GM12878 (cell line): Measurements from ENCODE around the gene VCL. TPM values are rescaled to one million over a fixed set of nuclear protein-coding genes. Genes with fewer than 3 reads are reported as not detected.

ENCODE experiments used
- ATAC-seq: fragments of 200-7000 bp; cut with Tn5 transposase; 3 replicates; pipeline ENCODE4 v1.9.1; 2020; ENCODE audit warnings: mild to moderate bottlenecking, moderate library complexity
- BruUV-seq: library from RNA; stranded (reverse); fragments of 400-500 nt; replicated peaks from 2 replicates; lab custom pipeline; 2021; lab: Mats Ljungman, UMichigan
- CTCF ChIA-PET: fragments of 300-600 bp; sonication (Branson Sonifier 250); formaldehyde crosslinking; extraction: SDS; loops from one replicate; lab custom pipeline; 2021; ENCODE audit warnings: inconsistent platforms; lab: Yijun Ruan, JAX
- POLR2A ChIA-PET: fragments of 350-600 bp; formaldehyde crosslinking; extraction: SDS; loops from one replicate; lab custom pipeline; 2021; ENCODE audit warnings: inconsistent platforms; lab: Charles Lee
- RAD21 ChIA-PET: fragments of 300-600 bp; sonication (Branson Sonifier 250); formaldehyde crosslinking; loops from one replicate; lab custom pipeline; 2023; ENCODE audit warnings: antibody characterized with exemption; ENCODE audit not compliant: unreplicated experiment; lab: Charles Lee
- SMC1A ChIA-PET: fragments of 300-600 bp; sonication (Branson Sonifier 250); formaldehyde crosslinking; loops from one replicate; lab custom pipeline; 2023; ENCODE audit not compliant: unreplicated experiment, uncharacterized antibody; lab: Charles Lee
- DNase-seq: peaks from one replicate; pipeline ENCODE4 v3.0.0-alpha.2; 2011; ENCODE audit warnings: low read depth, low spot score
- FAIRE-seq: peaks from 3 replicates; lab custom pipeline; 2011; peaks lifted over from hg19 to GRCh38; lab: Jason Lieb, UNC
- H2AFZ ChIP-seq: 2 replicates; pipeline ENCODE4 v1.6.0; 2011; ENCODE audit warnings: low read depth, low read length, control low read depth; ENCODE audit not compliant: control insufficient read depth
- H3K27ac ChIP-seq: 2 replicates; pipeline ENCODE4 v1.5.1; 2011; ENCODE audit warnings: control low read depth; ENCODE audit not compliant: control insufficient read depth, insufficient read depth
- H3K27me3 ChIP-seq, 2 experiments: replicated peaks in 1 of 2; 2 replicates each; pipeline versions ENCODE4 v1.6.0 to v1.6.1; 2011; ENCODE audit warnings: low read length in 1 of 2; ENCODE audit not compliant: control insufficient read depth in 2 of 2, insufficient read depth in 2 of 2
- H3K36me3 ChIP-seq, 2 experiments: 2 replicates each; pipeline ENCODE4 v1.5.1; 2011; ENCODE audit warnings: low read length in 1 of 2; ENCODE audit not compliant: control insufficient read depth in 2 of 2, insufficient read depth in 2 of 2
- H3K4me1 ChIP-seq: 2 replicates; pipeline ENCODE4 v1.6.1; 2011; ENCODE audit warnings: mild to moderate bottlenecking, low read length, moderate library complexity, mixed read lengths; ENCODE audit not compliant: control insufficient read depth, insufficient read depth
- H3K4me2 ChIP-seq: 2 replicates; pipeline ENCODE4 v1.6.0; 2011; ENCODE audit warnings: control low read depth; ENCODE audit not compliant: control insufficient read depth, insufficient read depth
- H3K4me3 ChIP-seq: fragments of 200-600 bp; sonication (generic); 2 replicates; pipeline ENCODE4 v1.5.1; 2016
- H3K79me2 ChIP-seq: 2 replicates; pipeline ENCODE4 v1.6.0; 2011; ENCODE audit warnings: low read length; ENCODE audit not compliant: control insufficient read depth, insufficient read depth
- H3K9ac ChIP-seq: 2 replicates; pipeline ENCODE4 v1.8.0; 2011; ENCODE audit warnings: low read length, control low read depth, mixed read lengths; ENCODE audit not compliant: control insufficient read depth, insufficient read depth
- H3K9me3 ChIP-seq: replicated peaks from 3 replicates; pipeline ENCODE4 v1.5.1; 2011; ENCODE audit warnings: mild to moderate bottlenecking, low read length; ENCODE audit not compliant: control insufficient read depth, insufficient read depth
- H4K20me1 ChIP-seq: 2 replicates; pipeline ENCODE4 v1.6.0; 2011; ENCODE audit not compliant: control insufficient read depth, insufficient read depth
- BHLHE40 ChIP-seq, 2 experiments: fragments of 450-650 bp in 1 of 2; IDR thresholded peaks; 2 replicates each; pipeline ENCODE4 v1.6.1; 2011 to 2017; ENCODE audit warnings: low read depth in 2 of 2, borderline replicate concordance in 1 of 2, improper control_type of control experiment in 1 of 2, low read length in 1 of 2, mild to moderate bottlenecking in 1 of 2
- CREM ChIP-seq: IDR thresholded peaks from 2 replicates; pipeline ENCODE4 v1.6.1; 2014; ENCODE audit warnings: antibody characterized with exemption, low read depth
- HDAC2 ChIP-seq: fragments of 200-600 bp; sonication (generic); IDR thresholded peaks from 2 replicates; pipeline ENCODE4 v1.6.1; 2017
- MEF2B ChIP-seq: fragments of 450-650 bp; IDR thresholded peaks from 2 replicates; pipeline ENCODE4 v1.6.1; 2018; ENCODE audit warnings: mild to moderate bottlenecking, moderate library complexity; ENCODE audit not compliant: partially characterized antibody, poor library complexity, severe bottlenecking
- NBN ChIP-seq: fragments of 450-650 bp; IDR thresholded peaks from 2 replicates; pipeline ENCODE4 v1.6.1; 2016
- POLR2AphosphoS2 ChIP-seq: IDR thresholded peaks from 2 replicates; pipeline ENCODE4 v1.6.1; 2011; ENCODE audit warnings: low read depth, mild to moderate bottlenecking, low read length, improper control_type of control experiment, moderate library complexity
- RAD21 ChIP-seq: IDR thresholded peaks from 2 replicates; pipeline ENCODE4 v1.6.1; 2011; ENCODE audit warnings: mild to moderate bottlenecking, low read depth, low read length, moderate library complexity; ENCODE audit not compliant: insufficient read depth
- RBBP5 ChIP-seq: fragments of 200-600 bp; sonication (generic); conservative IDR thresholded peaks from 2 replicates; pipeline ENCODE4 v1.6.1; 2016
- SIX5 ChIP-seq: IDR thresholded peaks from 2 replicates; pipeline ENCODE4 v1.6.1; 2011; ENCODE audit warnings: mild to moderate bottlenecking, low read depth, low read length, moderate library complexity; ENCODE audit not compliant: severe bottlenecking
- SPI1 ChIP-seq: IDR thresholded peaks from 2 replicates; pipeline ENCODE4 v1.6.1; 2011; ENCODE audit warnings: low read depth, mild to moderate bottlenecking, low read length, moderate library complexity, borderline replicate concordance; ENCODE audit not compliant: insufficient read depth
- SUPT20H ChIP-seq: IDR thresholded peaks from 2 replicates; pipeline ENCODE4 v1.6.1; 2011; ENCODE audit warnings: low read depth, mild to moderate bottlenecking, low read length, moderate library complexity, borderline replicate concordance; ENCODE audit not compliant: control insufficient read depth
- TARDBP ChIP-seq: IDR thresholded peaks from 2 replicates; pipeline ENCODE4 v1.6.1; 2016; ENCODE audit warnings: borderline replicate concordance
- ZBED1 ChIP-seq: IDR thresholded peaks from 2 replicates; pipeline ENCODE4 v1.6.1; 2016; ENCODE audit warnings: borderline replicate concordance
- ZNF622 ChIP-seq: fragments of 450-650 bp; IDR thresholded peaks from 2 replicates; pipeline ENCODE4 v1.6.1; 2017; ENCODE audit warnings: mild to moderate bottlenecking, inconsistent platforms
- WGBS: methylation state at CpG from one replicate; pipeline ENCODE4 v1.1.6; 2016; ENCODE audit warnings: low lambda C conversion rate; ENCODE audit not compliant: insufficient replicate concordance, insufficient coverage; ENCODE audit errors: missing lambda C conversion rate; 5-methylcytosine and 5-hydroxymethylcytosine counted together
- in situ Hi-C: fragments of 300-500 bp; cut with MboI; formaldehyde crosslinking; loops from 9 replicates; pipeline ENCODE4 v1.14.3; 2018; ENCODE audit warnings: mixed read lengths
- intact Hi-C: fragments of 100-400 bp; cut with micrococcal nuclease; formaldehyde crosslinking; loops from one replicate; pipeline ENCODE4 v1.14.2; 2022; ENCODE audit not compliant: unreplicated experiment
- polyA plus RNA-seq, 11 experiments: library from polyadenylated mRNA; depleted of rRNA in 4 of 11; unstranded in 6 of 11; stranded (reverse) in 5 of 11; fragments of >200 nt; fragmentation: Nextera tagmentation in 4 of 11; fragmentation: Illumina TruSeq in 1 of 11; extraction: Ambion mirVana in 4 of 11; extraction: Trizol in 1 of 11; gene quantifications; 1 replicate in 1 of 11; 2 replicates in 10 of 11; pipeline versions ENCODE4 v1.2.1 to v1.2.3, GENCODE V29; 2011 to 2016; ENCODE audit warnings: inconsistent platforms in 2 of 11, missing spikeins in 2 of 11, low read depth in 1 of 11
- total RNA-seq, 4 experiments: library from RNA; depleted of rRNA in 3 of 4; stranded (reverse); fragments of >200 nt in 3 of 4; fragmentation: Illumina TruSeq in 1 of 4; extraction: Trizol in 1 of 4; gene quantifications; 2 replicates each; pipeline versions ENCODE4 v1.2.1 to v1.2.3, GENCODE V29; 2013 to 2021
- TF ChIP-seq, protein P1 (sequence below): fragments of 150-350 bp; IDR thresholded peaks from 2 replicates; pipeline ENCODE4 v1.6.1; 2016; ENCODE audit warnings: low read depth, low read length
- TF ChIP-seq, protein P2 (sequence below): IDR thresholded peaks from 2 replicates; pipeline ENCODE4 v1.6.1; 2011; ENCODE audit warnings: low read depth, low read length, improper control_type of control experiment, borderline replicate concordance
- TF ChIP-seq, protein P3 (sequence below), 3 experiments: IDR thresholded peaks in 2 of 3; conservative IDR thresholded peaks in 1 of 3; 2 replicates each; pipeline ENCODE4 v1.5.1; 2011; ENCODE audit warnings: low read depth in 3 of 3, low read length in 3 of 3, mild to moderate bottlenecking in 3 of 3, control low read depth in 2 of 3, moderate library complexity in 2 of 3, inconsistent platforms in 1 of 3, mixed read lengths in 1 of 3; ENCODE audit not compliant: control insufficient read depth in 2 of 3, insufficient read depth in 1 of 3; ENCODE audit errors: extremely low read depth in 1 of 3

The VCL gene
- total and polyA plus RNA-seq, 10 of the 15 experiments (the other 5 are each of a cell fraction or from before 2014, with no cell fraction given), result 6.7 to 54.6 (median 24.3) TPM

DNA sequence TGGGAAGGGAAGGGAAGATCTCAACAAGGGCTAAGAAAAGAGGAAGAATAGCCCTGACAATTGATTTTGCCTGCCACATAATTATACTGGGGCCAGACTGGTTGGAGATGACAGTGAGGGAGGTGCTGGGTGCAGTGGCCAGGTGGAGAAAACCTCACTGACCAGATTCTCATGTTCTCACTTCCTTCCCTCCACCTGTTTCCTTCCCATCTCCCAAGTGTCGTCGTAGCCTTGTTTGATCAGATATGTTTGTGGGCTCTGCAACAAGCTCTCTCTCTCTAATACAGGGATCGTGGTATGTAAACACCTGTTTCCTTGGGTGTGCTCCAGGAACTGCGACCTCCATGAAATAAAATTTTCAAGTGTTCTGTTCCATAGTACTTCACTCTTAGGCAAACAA is 60.2 kb downstream of the VCL start (continued):
- TF ChIP-seq, protein P1, sequence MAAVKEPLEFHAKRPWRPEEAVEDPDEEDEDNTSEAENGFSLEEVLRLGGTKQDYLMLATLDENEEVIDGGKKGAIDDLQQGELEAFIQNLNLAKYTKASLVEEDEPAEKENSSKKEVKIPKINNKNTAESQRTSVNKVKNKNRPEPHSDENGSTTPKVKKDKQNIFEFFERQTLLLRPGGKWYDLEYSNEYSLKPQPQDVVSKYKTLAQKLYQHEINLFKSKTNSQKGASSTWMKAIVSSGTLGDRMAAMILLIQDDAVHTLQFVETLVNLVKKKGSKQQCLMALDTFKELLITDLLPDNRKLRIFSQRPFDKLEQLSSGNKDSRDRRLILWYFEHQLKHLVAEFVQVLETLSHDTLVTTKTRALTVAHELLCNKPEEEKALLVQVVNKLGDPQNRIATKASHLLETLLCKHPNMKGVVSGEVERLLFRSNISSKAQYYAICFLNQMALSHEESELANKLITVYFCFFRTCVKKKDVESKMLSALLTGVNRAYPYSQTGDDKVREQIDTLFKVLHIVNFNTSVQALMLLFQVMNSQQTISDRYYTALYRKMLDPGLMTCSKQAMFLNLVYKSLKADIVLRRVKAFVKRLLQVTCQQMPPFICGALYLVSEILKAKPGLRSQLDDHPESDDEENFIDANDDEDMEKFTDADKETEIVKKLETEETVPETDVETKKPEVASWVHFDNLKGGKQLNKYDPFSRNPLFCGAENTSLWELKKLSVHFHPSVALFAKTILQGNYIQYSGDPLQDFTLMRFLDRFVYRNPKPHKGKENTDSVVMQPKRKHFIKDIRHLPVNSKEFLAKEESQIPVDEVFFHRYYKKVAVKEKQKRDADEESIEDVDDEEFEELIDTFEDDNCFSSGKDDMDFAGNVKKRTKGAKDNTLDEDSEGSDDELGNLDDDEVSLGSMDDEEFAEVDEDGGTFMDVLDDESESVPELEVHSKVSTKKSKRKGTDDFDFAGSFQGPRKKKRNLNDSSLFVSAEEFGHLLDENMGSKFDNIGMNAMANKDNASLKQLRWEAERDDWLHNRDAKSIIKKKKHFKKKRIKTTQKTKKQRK, result no peak
- TF ChIP-seq RBBP5 (no peak), HDAC2 (no peak), CREM (0 out of 2 replicates have a peak, but pooled peaks have one; percentile 34)

DNA sequence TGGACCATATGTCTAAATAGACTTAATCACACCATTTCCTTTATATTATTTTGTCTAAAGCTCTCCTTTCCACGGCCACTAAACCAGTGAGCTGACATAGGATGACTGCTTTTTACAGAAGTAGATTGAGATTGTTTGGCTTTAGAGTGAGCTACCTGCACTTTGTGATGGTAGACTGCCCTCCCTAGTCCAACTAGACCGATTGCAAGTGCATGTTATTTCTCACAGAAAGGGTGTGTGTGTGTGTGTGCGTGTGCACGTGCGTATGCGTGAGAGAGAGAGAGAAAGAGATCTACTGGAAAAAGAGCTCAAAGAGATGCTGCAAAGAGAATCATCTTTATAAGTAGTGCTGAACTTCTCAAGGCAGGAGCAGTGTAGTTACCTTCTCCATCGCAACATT is 60.7 kb downstream of the VCL start:
- Histone ChIP-seq H3K79me2 (no peaks in the 10 kb centered on the region), H3K36me3 (no peaks in the 10 kb centered on the region), H3K9me3 (no peaks in the 10 kb centered on the region; the same call in 2 of the 3 replicates), H3K27me3 (no peaks in the 10 kb centered on the region), H2AFZ (peak overlapping the region; percentile 3; the same call in 1 of the 2 replicates), H3K4me1 (peaks cover 23% of the 10 kb centered on the region), H3K9ac (no peak overlapping the region), H3K27ac (no peak overlapping the region), H3K4me2 (no peak overlapping the region), H3K4me3 (no peak overlapping the region), H4K20me1 (no peaks in the 10 kb centered on the region)
- intact Hi-C loops, result loop anchor here (1.0 to 5.0 kb wide), 3 partner anchors 22 to 172 kb away; no protein-coding TSS in a partner anchor
- ChIA-PET CTCF (interaction anchor here (0.6 to 2.6 kb wide), 18 partner anchors 15 to 173 kb away, joined by 3 to 26 read pairs (median 4); partner anchors contain the start of gene VCL), POLR2A (interaction anchor here (0.6 to 1.7 kb wide), 7 partner anchors 18 to 192 kb away, joined by 3 to 5 read pairs (median 3); no protein-coding TSS in a partner anchor), SMC1A (interaction anchor here (0.6 to 4.7 kb wide), 14 partner anchors 9 to 178 kb away, joined by 3 to 71 read pairs (median 3); no protein-coding TSS in a partner anchor), RAD21 (interaction anchor here (0.6 to 4.4 kb wide), 9 partner anchors 15 to 171 kb away, joined by 3 to 29 read pairs (median 4); partner anchors contain the start of gene PLAU)
- no TSS peak for BruUV-seq
- no peak for FAIRE-seq
- in situ Hi-C loops, result no loop called here
- 84% methylated on average over 7 of the region's 7 CpGs for WGBS
- DNase-seq, result no peak
- peak; percentile 66 for ATAC-seq
- TF ChIP-seq HDAC2 (no peak), SPI1 (no peak), TARDBP (no peak), SIX5 (no peak), MEF2B (no peak), ZNF622 (no peak), ZBED1 (no peak), BHLHE40 (IDR thresholded peaks at IDR 0.05; ENCODE audit: borderline replicate concordance in 1 of 2, low read depth in 2 of 2, low read length in 1 of 2) (peak; percentile 84 to 91), NBN (no peak), POLR2AphosphoS2 (no peak), RAD21 (peak; percentile 77), SUPT20H (no peak)
- TF ChIP-seq, protein P2, sequence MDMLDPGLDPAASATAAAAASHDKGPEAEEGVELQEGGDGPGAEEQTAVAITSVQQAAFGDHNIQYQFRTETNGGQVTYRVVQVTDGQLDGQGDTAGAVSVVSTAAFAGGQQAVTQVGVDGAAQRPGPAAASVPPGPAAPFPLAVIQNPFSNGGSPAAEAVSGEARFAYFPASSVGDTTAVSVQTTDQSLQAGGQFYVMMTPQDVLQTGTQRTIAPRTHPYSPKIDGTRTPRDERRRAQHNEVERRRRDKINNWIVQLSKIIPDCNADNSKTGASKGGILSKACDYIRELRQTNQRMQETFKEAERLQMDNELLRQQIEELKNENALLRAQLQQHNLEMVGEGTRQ, result no peak
- TF ChIP-seq, protein P3, sequence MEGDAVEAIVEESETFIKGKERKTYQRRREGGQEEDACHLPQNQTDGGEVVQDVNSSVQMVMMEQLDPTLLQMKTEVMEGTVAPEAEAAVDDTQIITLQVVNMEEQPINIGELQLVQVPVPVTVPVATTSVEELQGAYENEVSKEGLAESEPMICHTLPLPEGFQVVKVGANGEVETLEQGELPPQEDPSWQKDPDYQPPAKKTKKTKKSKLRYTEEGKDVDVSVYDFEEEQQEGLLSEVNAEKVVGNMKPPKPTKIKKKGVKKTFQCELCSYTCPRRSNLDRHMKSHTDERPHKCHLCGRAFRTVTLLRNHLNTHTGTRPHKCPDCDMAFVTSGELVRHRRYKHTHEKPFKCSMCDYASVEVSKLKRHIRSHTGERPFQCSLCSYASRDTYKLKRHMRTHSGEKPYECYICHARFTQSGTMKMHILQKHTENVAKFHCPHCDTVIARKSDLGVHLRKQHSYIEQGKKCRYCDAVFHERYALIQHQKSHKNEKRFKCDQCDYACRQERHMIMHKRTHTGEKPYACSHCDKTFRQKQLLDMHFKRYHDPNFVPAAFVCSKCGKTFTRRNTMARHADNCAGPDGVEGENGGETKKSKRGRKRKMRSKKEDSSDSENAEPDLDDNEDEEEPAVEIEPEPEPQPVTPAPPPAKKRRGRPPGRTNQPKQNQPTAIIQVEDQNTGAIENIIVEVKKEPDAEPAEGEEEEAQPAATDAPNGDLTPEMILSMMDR (IDR thresholded peaks at IDR 0.05 in 2 of 3, conservative IDR thresholded peaks at IDR 0.05 in 1 of 3; ENCODE audit: control insufficient read depth in 2 of 3, extremely low read depth in 1 of 3, insufficient read depth in 1 of 3, low read depth in 3 of 3, low read length in 3 of 3), result peak; percentile 4 to 44 (median 30); a peak in 3 of 6 replicates
